GM21717 (cell line): ENCODE data around the gene GSTM1.
A peak's percentile ranks its signal among the peaks of the same experiment; 100 is the strongest.
"Not testable (repeated sequence)": the region's sequence is repeated elsewhere in the genome, so short reads cannot be mapped to it uniquely, and the experiment has no call there.

ENCODE experiments used
- ATAC-seq: cut with Tn5 transposase; IDR thresholded peaks from one replicate; pipeline ENCODE4 v1.9.1; 2021; ENCODE audit warnings: mild to moderate bottlenecking, moderate library complexity; ENCODE audit not compliant: unreplicated experiment

Gene GSTM1

DNA sequence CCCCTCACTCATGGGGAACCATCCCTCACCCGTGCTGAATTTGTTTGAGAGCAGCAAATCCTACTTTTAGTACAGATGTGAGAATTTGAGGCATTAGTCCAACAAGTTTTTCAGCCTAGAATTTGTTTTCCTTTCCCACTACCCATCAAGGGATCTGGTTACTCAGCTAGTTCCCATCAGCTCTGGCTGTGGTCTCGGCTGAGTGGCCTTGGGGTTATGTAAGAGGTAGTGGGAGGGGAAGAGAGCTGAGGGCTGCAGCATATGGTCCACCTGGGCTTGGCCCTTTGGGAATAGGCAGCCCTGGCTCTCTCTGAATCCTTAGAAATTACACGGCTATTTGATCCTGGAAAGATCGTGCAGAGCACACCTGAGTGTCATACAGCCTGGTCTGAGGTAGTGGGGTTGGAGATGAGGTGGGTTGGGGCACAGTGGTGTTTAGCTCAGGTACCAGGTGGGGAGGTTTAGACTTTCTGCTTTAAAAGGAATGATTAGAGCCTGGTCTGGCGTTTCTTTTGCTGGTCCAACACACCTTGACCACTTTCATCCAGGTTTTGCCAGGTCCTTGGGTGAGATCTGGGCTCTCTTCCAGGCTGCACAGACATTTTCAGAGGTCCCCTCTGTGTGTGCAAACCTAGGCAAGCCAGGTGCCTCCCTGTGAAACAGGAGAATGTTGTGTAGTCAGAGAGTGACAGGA is 27.5 kb upstream of the GSTM1 start:
- no peak for ATAC-seq

DNA sequence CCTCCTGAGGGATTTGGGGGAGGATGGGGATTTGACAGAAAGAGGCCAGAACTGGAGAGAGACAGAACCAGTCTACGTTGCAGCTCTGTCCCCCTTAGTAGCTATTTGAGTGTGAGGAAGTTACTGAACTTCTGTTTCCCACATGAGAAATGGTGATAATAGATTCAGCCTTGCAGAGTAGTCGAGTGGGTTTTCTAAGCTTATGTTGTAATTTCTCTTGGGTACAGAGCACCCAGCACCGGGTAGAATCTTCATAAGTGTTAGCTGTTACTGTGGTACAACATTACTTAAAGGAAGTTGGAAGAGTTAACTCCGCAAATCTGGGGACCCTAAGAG is 27.0 kb upstream of the GSTM1 start:
- not testable (repeated sequence) for ATAC-seq

DNA sequence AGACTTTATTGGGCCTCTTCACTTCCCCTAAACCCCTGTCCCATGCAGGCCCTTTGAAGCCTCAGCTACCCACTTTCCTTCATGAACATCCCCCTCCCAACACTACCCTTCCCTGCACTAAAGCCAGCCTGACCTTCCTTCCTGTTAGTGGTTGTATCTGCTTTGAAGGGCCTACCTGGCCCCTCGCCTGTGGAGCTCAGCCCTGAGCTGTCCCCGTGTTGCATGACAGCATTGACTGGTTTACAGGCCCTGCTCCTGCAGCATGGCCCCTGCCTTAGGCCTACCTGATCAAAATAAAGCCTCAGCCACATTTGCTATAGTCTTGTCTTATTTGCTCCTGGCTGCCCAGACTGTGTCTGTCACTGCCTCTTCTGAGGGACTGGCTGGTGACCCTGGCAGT is 26.2 kb upstream of the GSTM1 start:
- no peak for ATAC-seq

DNA sequence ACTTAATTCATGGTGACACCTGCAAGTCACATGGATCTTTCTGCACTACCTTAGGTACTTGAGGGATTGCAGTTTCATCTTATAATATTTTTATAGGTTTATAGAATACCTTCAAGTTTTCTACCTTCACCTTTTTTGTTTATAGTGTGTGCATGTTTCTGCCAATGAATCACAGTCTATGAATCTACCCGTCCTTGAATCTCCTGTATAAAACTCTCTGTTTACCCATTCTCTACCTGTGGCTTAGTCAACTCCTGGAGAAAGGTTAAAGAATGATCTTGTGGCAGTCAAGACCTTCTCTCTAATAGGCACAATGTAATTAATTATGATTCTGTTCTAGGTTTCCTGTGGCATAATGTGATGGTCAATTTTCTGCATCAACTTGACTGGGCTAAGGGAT is 22.9 kb upstream of the GSTM1 start:
- no peak for ATAC-seq

DNA sequence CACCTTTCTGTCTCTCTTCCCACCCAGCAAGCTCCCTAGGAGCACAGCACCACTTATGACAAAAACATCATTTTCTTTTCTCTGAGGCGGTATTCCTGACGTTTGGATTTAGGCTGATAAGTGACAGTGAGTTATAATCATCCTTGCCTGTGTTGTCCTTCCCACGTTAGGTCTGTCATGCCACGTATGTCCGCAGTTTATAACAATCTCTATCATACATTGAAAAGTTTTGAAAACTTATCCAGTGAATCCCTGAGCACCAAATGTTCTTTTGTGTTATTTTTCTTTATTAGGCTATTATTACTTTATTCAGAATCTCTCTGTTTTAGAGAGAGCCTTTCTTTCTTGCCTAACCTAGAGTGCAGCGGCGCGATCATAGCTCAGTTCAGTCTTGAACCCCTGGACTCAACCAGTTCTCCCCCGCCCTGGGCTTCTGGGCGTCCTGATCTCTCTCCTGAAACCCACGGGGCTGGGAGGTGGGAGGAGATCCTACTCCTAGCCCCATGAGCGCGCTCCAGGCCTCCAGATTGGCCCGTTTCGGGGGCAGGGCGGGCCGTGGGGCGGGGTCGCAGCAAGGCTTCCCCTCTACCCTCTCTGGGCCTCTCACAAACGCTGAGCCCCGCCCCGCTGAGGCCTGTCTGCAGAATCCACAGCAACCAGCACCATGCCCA is 20.0 kb upstream of the GSTM1 start, which contains the start of gene GSTM2:
TSS of gene GSTM2 (plus strand) at position 606 of the 671 bp plus-strand sequence. CDS start at position 665, 59 bp downstream.
- ATAC-seq, result peak; percentile 80

DNA sequence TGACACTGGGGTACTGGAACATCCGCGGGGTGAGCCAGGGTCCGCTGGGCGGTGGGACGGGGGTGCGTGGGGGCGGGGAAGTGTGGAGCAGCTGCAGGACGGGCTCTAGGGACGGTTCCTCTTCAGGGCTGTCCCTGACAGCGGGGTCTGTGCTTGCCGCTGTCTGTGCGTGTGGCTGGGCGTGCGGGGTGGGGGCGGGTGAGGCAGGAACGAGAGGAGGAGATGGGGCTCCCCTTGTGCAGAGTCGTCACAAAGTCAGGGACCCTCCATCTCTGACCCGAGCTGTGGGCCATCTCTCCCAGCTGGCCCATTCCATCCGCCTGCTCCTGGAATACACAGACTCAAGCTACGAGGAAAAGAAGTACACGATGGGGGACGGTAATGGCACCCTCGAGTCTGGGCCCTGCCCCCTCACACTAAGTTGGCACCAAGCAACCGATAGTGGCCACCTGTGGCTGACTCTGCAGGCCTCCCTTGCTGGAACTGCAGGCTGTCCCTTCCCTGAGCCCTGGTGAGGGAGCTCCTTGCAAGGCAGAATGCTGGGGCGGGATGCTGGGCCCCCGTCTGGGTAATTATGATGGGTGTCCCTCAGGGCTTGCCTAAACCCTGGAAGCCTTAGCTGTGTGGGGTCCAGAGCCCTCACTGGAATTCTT is 19.4 kb upstream of the GSTM1 start:
- ATAC-seq, result no peak

DNA sequence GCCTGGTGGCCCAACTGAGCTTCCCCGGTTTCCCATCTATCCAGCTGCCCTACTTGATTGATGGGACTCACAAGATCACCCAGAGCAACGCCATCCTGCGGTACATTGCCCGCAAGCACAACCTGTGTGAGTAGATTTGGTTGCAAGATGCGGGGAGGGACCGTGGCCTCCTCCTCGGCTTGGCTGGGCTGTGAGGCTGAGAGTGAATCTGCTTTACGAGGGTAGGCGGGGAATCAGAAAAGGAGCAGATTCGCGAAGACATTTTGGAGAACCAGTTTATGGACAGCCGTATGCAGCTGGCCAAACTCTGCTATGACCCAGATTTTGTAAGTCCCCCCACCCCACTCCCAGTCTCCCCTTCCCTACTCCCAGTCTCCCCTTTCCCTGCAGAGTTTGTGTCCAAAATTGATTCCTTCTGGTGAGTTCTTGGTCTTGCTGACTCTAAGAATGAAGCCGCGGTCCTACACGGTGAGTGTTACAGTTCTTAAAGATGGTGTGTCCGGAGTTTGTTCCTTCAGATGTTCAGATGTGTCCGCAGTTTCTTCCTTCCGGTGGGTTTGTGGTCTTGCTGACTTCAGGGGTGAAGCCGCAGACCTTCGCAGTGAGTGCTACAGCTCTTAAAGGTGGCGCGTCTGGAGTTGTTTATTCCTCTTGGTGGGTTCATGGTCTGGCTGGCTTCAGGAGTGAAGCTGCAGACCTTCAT is 18.2 kb upstream of the GSTM1 start:
- ATAC-seq, result no peak

DNA sequence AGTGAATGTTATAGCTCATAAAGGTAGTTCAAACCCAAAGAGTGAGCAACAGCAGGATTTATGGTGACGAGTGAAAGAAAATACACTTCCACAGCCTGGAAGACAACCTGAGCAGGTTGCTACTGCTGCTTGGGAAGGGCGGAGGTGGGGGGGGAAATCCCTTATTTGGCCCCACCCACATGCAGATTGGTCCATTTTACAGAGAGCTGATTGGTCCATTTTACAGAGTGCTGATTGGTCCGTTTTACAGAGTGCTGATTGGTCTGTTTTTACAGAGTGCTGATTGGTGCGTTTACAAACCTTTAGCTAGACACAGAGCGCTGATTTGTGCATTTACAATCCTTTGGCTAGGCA is 17.7 kb upstream of the GSTM1 start:
- ATAC-seq, result not testable (repeated sequence)

DNA sequence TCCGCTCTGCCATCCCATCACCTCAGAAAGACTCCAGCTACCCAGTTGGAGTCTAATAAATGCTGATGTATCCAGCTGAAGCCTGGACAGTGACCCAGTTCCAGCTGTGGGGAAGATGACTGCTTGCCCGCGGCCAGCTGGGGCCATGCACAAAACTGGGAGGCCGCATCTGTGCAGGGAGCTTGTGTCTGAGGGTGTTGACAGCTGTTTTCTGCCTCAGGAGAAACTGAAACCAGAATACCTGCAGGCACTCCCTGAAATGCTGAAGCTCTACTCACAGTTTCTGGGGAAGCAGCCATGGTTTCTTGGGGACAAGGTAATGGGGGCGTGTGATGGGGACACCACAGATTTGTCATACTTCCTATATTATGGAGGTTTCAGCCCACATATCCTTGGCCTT is 16.6 kb upstream of the GSTM1 start:
- no peak for ATAC-seq

DNA sequence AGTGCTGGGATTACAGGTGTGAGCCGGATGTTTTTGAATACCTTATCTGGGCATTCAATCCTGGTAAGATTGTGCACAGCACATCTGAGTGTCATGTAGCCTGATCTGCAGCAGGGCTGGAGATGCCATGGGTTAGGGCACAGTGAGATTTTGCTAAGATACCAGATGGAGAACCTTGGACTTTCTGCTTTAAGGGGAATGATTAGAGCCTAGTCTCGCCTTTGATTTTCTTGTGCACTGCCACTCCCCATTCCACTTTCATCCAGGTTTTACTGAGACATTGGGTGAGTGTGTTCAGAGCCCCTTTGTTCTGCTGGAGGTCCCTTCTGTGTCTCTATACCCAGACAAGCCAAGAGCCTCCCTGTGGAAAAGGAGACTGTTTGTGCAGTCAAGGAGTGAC is 13.8 kb upstream of the GSTM1 start:
- not testable (repeated sequence) for ATAC-seq

DNA sequence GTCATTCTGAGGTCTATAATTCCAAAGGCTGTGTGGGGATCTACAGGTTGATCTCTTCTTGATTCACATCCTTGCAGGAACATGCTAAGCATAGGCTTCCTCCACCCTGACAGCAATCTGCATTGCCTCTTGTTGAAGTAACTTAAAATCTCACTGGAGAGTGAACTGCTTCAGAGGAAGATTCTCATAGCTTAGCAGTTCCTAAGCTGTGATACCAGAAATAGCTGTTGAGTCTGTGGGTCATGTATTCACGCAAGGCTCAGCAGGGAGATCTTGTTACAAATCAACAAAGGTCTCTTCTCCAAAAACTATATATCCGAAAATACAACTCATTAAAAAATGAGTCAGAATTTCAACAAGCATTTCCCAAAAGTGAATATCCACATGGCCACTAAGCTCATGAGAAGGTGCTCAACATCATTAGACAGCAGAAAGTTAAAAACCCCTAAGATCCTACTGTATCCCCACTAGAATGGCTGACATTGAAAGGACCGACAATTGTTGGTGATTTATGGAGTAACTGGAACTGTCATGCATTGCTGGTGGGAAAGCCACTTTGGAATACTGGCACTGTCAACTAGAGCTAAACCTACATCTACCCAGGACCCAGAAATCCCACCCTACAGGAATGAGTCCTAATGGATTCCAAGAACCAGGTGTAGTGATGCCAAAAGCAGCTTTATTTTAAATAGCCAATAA is 10.8 kb upstream of the GSTM1 start:
- ATAC-seq, result not testable (repeated sequence)

DNA sequence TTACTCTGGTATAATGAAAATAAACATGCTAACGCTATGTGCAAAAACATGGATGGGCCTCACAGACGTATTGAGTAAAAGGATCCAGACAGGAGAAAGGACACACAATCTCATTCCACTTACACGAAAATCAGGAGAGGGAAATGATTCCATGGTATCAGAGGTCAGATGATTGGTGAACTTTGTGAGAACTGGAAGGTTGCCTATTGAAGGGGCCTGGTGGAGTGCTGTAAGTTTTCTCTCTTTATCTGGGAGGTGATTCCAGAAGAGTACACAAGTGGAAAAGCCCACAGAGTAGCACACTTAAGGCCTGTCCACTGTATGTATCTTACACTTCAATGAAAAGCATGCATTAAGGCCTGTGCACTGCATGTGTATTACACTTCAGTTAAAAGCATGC is 10.2 kb upstream of the GSTM1 start:
- ATAC-seq, result no peak

DNA sequence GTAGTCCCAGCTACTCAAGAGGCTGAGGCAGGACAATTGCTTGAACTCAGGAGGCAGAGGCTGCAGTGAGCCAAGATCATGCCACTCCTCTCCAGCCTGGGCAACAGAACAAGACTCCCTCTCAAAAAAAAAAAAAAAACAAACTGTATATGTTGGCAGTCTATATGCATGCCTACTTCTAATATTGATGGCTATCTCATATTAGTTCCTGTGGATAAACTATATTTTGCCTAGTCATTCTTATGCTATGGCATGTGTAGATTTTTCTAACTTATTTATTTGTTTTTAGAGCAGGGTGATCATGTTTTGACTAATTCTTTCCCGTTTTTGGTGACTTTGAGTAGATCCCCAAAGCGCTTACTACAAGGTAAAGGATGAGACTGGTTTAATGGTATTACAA is 9.0 kb upstream of the GSTM1 start:
- ATAC-seq, result not testable (repeated sequence)

DNA sequence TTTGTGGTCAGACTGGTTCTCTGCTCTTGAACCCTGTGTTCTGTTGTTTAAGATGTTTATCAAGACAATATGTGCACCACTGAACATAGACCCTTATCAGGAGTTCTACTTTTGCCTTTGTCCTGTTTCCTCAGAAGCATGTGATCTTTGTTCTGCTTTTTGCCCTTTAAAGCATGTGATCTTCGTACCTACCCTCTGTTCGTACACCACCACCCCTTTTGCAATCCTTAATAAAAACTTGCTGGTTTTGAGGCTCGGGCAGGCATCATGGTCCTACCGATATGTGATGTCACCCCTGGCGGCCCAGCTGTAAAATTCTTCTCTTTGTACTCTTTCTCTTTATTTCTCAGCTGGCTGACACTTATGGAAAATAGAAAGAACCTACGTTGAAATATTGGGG is 2.8 kb upstream of the GSTM1 start:
- not testable (repeated sequence) for ATAC-seq

DNA sequence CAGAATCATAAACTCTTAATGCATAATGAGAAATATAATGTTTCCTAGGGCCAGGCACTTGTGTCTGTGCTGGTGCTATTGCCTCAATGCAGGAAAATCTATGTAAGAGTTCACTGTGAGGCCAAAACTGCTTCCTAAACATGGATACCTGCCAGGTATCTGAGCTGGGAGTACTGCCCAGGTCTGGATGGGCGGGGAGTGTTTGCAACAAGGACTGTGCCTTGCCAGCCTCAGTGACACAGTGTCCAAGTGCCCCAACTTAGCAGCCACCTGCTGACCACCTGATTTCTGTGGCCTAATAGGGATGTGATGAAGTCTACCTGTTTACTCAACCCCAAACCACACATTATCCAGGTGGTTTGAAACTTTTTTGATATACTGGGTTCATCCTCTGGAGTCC is 2.2 kb upstream of the GSTM1 start:
- not testable (repeated sequence) for ATAC-seq

DNA sequence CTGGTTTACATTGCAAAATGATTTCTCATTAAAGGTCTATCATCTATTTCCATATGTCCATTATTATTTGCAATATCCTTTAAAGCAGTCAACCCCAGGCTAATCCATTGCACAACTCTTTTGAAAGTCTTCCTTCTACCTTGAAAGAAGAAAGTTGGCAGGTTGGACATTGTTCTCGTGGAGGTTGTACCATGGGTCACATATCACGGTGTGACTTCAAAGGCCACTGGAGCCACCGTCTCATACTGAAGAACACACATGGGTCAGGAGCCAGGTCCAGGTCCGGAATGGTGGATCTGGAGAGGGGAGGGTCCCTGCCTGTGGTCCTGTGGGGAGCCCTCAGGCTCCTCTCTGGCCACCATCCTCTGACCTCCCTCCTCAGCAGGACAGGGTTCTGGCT is 1.7 kb upstream of the GSTM1 start:
- ATAC-seq, result not testable (repeated sequence)

DNA sequence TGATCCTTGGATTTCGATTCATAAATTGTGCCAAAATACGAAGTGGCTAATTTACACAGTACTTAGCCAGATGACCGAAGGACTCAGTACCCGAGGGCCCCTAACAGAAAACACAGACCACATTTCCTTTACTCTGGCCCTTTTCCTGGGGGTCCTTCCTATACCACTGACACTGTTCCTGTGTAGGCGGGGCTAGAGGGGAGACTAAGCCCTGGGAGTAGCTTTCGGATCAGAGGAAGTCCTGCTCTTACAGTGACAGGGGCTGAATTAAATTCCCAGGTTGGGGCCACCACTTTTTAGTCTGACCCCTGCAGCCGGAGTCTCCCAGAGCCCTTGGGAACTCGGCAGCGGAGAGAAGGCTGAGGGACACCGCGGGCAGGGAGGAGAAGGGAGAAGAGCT is 508 bp upstream of the GSTM1 start:
- peak; percentile 12 for ATAC-seq

DNA sequence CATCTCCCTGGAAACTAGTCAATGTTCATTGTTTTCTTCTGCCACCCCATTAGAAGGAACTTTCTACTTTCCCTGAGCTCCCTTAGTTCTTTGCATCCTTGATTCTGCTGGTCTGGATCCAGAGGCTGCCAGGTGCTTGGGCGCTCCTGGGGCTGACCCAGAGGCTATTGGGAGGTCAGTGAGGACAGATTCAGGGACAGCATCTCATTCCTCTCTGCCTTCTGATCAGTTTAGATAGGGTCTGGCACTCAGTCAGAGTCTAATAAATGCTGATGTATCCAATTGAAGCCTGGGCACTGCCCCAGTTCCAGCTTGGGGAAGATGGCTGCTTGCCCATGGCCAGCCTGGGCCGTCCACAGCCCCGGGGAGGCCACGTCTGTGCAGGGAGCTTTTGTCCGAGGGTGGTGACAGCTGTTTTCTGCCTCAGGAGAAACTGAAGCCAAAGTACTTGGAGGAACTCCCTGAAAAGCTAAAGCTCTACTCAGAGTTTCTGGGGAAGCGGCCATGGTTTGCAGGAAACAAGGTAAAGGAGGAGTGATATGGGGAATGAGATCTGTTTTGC is 2.3 kb downstream of the GSTM1 start:
- no peak for ATAC-seq

DNA sequence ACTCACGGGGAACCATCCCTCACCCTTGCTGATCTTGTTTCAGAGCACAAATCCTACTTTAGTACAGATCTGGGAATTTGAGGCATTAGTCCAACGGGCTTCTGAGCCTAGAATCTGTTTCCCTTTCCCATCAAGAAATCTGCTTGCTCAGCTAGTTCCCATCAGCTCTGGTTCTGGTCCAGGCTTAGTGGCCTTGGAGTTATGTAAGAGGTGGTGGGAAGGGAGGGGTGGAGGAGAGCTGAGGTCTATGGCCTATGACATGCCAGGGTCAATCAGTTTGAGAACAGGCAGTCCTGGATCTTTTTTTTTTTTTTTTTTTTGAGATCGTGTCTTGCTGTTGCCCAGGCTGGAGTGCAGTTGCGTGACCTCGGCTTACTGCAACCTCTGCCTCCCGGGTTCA is 4.1 kb downstream of the GSTM1 start:
- ATAC-seq, result no peak

DNA sequence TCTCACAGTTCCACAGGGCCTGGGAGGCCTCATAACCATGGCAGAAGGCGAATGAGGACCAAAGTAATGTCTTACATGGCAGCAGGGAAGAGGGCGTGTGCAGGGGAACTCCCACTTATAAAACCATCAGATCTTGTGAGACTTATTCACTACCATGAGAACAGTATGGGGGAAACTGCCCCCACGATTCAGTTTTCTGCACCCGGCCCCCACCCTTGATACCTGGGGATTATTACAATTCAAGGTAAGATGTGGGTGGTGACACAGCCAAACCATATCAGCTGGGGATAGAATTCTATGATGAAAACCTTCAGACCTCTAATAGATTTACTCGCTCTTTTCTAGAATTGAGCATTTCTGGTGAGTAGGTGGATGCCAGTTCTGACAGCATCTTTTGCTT is 6.8 kb downstream of the GSTM1 start:
- not testable (repeated sequence) for ATAC-seq

DNA sequence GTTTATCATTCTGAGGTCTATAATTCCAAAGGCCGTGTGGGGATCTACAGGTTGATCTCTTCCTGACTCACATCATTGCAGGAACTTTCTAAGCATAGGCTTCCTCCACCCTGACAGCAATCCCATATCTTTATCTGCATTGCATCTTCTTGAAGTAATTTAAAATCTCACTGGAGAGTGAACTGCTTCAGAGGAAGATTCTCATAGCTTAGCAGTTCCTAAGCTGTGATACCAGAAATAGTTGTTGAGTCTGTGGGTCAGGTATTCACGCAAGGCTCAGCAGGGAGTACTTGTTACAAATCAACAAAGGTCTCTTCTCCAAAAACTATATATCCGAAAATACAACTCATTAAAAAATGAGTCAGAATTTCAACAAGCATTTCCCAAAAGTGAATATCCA is 7.5 kb downstream of the GSTM1 start:
- ATAC-seq, result not testable (repeated sequence)
